Naive thymus-derived CD8-positive, alpha-beta T cell (primary cell): Measurements from ENCODE around the gene INTS2. TPM values are rescaled to one million over a fixed set of nuclear protein-coding genes. Genes with fewer than 3 reads are reported as not detected.

Experiments used
- ATAC-seq, 2 donors: fragments of 150-1000 bp; cut with Tn5 transposase in 1 of 2; sonication (Bioruptor Pico), chemical (Tn5 transposase) in 1 of 2; 1 replicate in 1 of 2; 2 replicates in 1 of 2; pipeline ENCODE4 v1.10.0; 2021; ENCODE audit warnings: mild to moderate bottlenecking in 2 of 2, moderate library complexity in 2 of 2
- POLR2A ChIA-PET: fragments of 350-600 bp; sonication (Branson Sonifier 250); formaldehyde crosslinking; loops from one replicate; lab custom pipeline; 2021; ENCODE audit warnings: antibody characterized with exemption; lab: Charles Lee
- DNase-seq, 10 donors: peaks; one replicate each; pipeline versions ENCODE4 v3.0.0 to v3.0.0-alpha.2; 2020 to 2022
- H3K27ac Mint-ChIP-seq, 10 donors: one replicate each; pipeline ENCODE4 v1.8.0; 2020 to 2022; ENCODE audit warnings: mild to moderate bottlenecking in 10 of 10, mixed read lengths in 10 of 10, moderate library complexity in 4 of 10, inconsistent platforms in 1 of 10
- H3K27me3 Mint-ChIP-seq, 5 donors: one replicate each; pipeline ENCODE4 v1.8.0; 2021 to 2022; ENCODE audit warnings: mixed read lengths in 5 of 5
- H3K36me3 Mint-ChIP-seq, 3 donors: one replicate each; pipeline ENCODE4 v1.8.0; 2020 to 2022; ENCODE audit warnings: mixed read lengths in 3 of 3, mild to moderate bottlenecking in 2 of 3, inconsistent platforms in 1 of 3
- H3K4me1 Mint-ChIP-seq, 4 donors: one replicate each; pipeline ENCODE4 v1.8.0; 2021 to 2022; ENCODE audit warnings: mixed read lengths in 4 of 4
- H3K4me3 Mint-ChIP-seq, 10 donors: one replicate each; pipeline ENCODE4 v1.8.0; 2020 to 2022; ENCODE audit warnings: mild to moderate bottlenecking in 10 of 10, mixed read lengths in 10 of 10, moderate library complexity in 6 of 10, inconsistent platforms in 1 of 10
- H3K9me3 Mint-ChIP-seq, 9 donors: one replicate each; pipeline ENCODE4 v1.8.0; 2020 to 2022; ENCODE audit warnings: mixed read lengths in 9 of 9, mild to moderate bottlenecking in 3 of 9, inconsistent platforms in 1 of 9, moderate library complexity in 1 of 9
- polyA plus RNA-seq, 3 donors: library from polyadenylated mRNA; unstranded; fragments of 300-500 nt; fragmentation: Illumina TruSeq; gene quantifications; one replicate each; pipeline ENCODE4 v1.2.3, GENCODE V29; 2021
- total RNA-seq, 8 experiments: library from RNA in 2 of 8; stranded (reverse) in 2 of 8; gene quantifications; one replicate each; pipeline ENCODE4 v1.2.3 and lab custom pipeline; 2021 to 2026

INTS2 gene
- total and polyA plus RNA-seq, 5 experiments from 2014 or later = 3.3 to 19.4 (median 4.0) TPM

DNA sequence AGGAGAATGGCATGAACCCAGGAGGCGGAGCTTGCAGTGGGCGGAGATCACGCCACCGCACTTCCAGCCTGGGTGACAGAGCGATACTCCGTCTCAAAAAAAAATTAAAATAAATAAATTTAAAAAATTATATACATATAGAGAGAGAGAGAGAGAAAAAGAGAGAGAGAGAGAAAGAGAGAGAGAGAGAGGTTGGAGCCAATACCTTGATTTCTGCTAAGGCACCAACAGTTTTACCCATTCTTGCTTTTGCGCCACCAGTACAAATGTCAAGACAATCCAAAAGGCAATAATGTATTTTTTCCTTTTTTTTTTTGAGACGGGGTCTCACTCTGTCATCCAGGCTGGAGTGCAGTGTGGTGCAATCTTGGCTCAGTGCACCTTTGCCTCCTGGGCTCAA is 81.7 kb downstream of the INTS2 start:
- POLR2A ChIA-PET = no interaction called here

DNA sequence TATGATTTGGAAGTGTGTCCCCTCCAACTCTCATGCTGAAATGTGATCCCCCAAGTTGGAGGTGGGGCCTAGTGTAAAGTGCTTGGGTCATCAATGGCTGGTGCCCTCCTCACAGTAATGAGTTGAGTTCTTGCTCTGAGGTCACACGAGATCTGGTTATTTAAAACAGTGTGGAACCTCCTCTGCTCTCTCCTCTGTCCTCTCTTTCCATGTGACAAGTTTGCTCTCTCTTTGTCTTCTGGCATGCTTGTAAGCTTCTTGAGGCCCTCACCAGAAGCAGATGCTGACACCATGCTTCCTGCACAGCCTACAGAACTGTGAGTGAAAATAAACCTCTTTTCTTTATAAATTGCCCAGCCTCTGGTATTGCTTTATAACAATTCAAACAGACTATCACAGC is 84.3 kb downstream of the INTS2 start:
- DNase-seq = no peak
- POLR2A ChIA-PET = interaction anchor here (0.6 kb wide), 1 partner anchor 20 kb away, joined by 7 read pairs; the partner anchor contains the start of gene BRIP1
- H3K27me3 Mint-ChIP-seq = no peaks in the 10 kb centered on the region
- H3K4me3 Mint-ChIP-seq = no peak overlapping the region
- no peaks in the 10 kb centered on the region for H3K9me3 Mint-ChIP-seq
- peaks cover 0 to 12% (median 0%) of the 10 kb centered on the region in 3 donors for H3K36me3 Mint-ChIP-seq
- H3K4me1 Mint-ChIP-seq = no peaks in the 10 kb centered on the region
- ATAC-seq = no peak
- no peak overlapping the region for H3K27ac Mint-ChIP-seq

More for the DNA sequence above, 81.7 kb downstream of the INTS2 start:
- no peak overlapping the region for H3K4me3 Mint-ChIP-seq
- no peak for DNase-seq
- no peaks in the 10 kb centered on the region for H3K9me3 Mint-ChIP-seq
- ATAC-seq = no peak
- H3K36me3 Mint-ChIP-seq = peaks cover 0 to 12% (median 0%) of the 10 kb centered on the region in 3 donors
- no peaks in the 10 kb centered on the region for H3K27me3 Mint-ChIP-seq
- no peak overlapping the region for H3K27ac Mint-ChIP-seq
- H3K4me1 Mint-ChIP-seq = no peaks in the 10 kb centered on the region

DNA sequence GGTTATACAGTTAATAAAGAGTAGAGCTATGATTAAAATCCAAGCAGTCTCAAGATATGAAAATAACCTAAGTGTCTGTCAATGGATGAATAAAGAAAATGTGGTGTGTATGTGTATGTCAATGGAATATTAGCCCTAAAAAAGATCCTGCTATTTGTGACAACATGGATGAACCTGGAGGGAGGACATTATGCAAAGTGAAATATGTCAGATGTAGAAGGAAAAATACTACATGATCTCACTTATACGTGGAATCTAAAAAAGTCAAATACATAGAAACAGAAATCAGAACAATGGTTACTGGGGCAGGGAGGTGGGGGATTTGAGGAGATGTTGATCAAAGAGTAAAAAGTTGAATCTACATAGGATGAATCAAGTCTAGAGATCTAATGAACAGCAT is 84.9 kb downstream of the INTS2 start:
- POLR2A ChIA-PET = no interaction called here
- Mint-ChIP-seq H3K9me3 (no peaks in the 10 kb centered on the region), H3K4me1 (no peaks in the 10 kb centered on the region), H3K36me3 (peaks cover 0 to 12% (median 0%) of the 10 kb centered on the region in 3 donors), H3K27ac (no peak overlapping the region), H3K4me3 (no peak overlapping the region), H3K27me3 (no peaks in the 10 kb centered on the region)
- DNase-seq (no peak), ATAC-seq (no peak)

DNA sequence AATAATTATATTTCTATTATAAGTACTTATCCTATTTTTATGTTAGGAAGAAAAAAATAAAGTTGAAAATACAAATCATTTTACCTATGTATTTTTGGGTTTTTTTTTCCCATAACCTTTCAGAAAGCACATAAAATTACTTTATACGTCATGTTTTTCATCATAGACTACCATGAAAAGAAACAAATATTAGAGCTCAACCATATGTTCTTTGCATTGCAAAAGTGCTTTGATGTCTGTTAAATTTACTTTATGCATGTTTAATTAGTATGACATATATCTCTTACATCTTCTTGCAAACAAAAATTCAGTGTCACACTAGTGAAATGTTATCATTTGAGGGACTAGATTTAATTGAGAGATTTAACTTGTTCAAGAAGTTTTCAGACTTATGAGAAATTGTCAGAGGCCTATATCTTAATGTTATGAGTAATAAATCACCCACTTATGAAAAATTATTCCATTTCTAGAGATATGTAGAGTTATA is 88.4 kb downstream of the INTS2 start:
- peaks cover 0 to 2% (median 0%) of the 10 kb centered on the region in 4 donors for H3K4me1 Mint-ChIP-seq
- no peak overlapping the region for H3K27ac Mint-ChIP-seq
- no peak overlapping the region for H3K4me3 Mint-ChIP-seq
- DNase-seq (no peak), ATAC-seq (no peak)
- H3K9me3 Mint-ChIP-seq = no peaks in the 10 kb centered on the region
- POLR2A ChIA-PET = no interaction called here
- no peaks in the 10 kb centered on the region for H3K27me3 Mint-ChIP-seq
- H3K36me3 Mint-ChIP-seq = no peaks in the 10 kb centered on the region

DNA sequence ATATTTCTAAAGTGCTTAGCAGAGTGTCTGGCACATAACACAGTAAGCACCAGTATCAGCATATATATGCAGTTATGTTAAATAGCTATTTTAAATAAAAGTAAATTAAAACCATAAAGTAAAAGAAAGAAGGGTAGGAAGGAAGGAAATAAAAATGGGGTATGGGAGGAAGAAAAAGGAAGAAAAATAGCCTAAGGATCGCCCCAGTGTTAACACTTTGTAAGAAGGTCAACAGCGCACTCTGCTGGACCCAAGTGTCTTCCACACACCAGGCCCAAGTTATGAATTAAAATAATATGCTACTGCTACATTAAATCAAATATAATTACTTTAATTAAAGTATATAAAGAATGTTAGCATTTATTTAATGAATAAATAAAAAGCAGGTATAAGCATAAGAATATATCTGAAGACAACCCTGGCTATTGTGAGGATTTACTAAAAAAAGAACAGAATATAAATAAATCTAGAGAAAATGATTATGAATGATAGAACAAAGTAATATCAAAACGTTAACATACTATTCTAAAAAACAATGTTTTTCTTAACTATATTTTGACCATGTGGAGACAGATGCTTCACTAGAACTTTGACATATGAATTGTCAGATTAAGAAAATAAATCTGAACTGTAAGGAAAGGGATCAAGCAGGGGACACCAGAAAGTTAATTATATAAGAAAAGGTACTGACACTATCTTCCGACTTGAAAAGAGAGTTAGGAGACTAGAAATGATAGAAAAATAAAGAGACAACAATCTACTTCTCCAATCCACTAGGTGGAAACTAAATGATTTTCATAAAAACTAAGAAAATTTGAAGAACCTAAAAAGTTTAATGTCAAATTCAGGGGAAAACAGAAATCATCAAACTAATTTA is 90.4 kb downstream of the INTS2 start:
- Mint-ChIP-seq H3K36me3 (no peaks in the 10 kb centered on the region), H3K4me1 (peaks cover 0 to 2% (median 0%) of the 10 kb centered on the region in 4 donors), H3K27ac (no peak overlapping the region), H3K4me3 (no peak overlapping the region), H3K9me3 (no peaks in the 10 kb centered on the region), H3K27me3 (no peaks in the 10 kb centered on the region)
- ATAC-seq (no peak), DNase-seq (peak in 9 of 10 donors; percentile 4 to 66 (median 32))
- POLR2A ChIA-PET = no interaction called here

DNA sequence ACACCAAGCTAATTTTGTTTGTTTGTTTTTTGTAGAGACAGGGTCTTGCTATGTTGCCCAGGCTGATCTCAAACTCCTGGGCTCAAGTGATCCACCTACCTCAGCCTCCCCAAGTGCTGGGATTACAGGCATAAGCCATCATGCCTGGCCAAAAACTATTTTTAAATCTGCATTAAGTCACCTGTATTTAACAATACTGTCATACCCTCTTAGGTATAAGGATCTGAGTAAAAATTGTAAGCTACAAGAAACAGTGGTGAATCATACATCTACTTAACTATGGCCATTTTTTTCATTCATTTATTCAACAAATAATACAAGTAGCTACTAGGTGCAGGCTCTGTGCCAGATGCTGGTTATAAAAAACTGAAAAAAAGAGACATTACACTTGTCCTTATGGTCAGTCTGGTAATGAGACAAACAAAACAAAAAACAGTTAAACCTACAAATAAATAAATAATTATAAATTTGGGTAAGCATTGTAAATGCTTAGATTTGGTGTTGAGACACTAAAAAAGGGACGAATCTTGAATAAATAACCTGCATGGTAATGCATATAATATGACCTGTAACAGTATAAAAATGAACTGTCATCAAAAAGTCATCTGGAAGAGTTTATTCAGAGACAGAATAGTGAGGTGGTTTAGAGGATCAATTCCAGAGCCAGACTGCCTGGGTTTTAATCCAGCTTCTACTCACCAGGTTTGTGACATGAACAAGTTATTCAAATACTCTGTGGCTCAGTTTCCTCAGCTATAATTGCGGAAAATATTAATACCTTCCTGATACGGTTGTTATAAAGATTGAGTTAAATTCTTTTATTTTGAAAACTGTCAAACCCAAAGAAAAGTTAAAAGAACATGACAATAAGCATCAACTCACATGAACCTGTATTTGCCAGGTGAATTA is 91.3 kb downstream of the INTS2 start:
- POLR2A ChIA-PET = no interaction called here

DNA sequence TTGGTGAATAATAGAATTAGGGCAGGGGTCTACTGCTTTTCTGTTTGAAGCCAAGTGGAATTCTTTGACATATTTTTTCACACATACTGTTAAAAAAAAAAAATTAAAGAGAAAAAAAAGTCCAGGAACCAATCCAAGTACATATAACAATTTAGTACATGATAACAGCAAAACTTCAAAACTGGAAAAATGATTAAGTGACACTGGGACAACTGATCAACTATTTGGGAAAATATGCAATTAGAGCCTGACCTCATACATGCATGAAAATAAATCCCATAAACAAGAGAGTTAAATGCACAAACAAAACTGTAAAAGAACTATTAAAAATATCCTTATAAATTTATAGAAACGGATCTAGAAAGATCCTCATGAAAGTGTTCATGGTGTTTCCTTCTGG is 92.2 kb downstream of the INTS2 start:
- Mint-ChIP-seq H3K27me3 (no peaks in the 10 kb centered on the region), H3K4me3 (no peak overlapping the region), H3K27ac (no peak overlapping the region), H3K9me3 (no peaks in the 10 kb centered on the region), H3K4me1 (peaks cover 0 to 2% (median 0%) of the 10 kb centered on the region in 4 donors), H3K36me3 (no peaks in the 10 kb centered on the region)
- ATAC-seq (no peak), DNase-seq (no peak)
- POLR2A ChIA-PET = no interaction called here

More for the DNA sequence above, 91.3 kb downstream of the INTS2 start:
- Mint-ChIP-seq H3K27ac (no peak overlapping the region), H3K9me3 (no peaks in the 10 kb centered on the region), H3K4me1 (peaks cover 0 to 2% (median 0%) of the 10 kb centered on the region in 4 donors), H3K27me3 (no peaks in the 10 kb centered on the region), H3K36me3 (no peaks in the 10 kb centered on the region), H3K4me3 (no peak overlapping the region)
- DNase-seq = no peak
- no peak for ATAC-seq

DNA sequence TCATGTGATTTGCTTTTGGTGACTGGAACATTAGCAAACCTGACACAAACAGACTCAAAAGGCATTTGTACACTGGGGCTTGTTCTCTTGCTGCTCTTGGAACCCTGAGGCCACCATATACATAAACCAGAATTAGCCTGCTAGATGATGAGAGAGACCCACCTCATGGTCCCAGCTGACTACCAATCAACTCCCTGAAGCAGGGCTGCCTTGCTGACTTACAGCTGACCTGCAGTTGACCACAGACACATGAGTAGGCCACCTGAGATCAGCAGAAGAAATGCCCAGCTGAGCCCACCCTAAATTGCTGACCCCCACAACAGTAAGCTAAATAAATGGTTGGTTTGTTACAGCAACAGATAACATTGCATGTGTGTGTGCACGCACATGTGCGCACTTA is 93.2 kb downstream of the INTS2 start:
- no peak for DNase-seq
- no peaks in the 10 kb centered on the region for H3K36me3 Mint-ChIP-seq
- POLR2A ChIA-PET = no interaction called here
- H3K27ac Mint-ChIP-seq = no peak overlapping the region
- no peak overlapping the region for H3K4me3 Mint-ChIP-seq
- ATAC-seq = no peak
- H3K27me3 Mint-ChIP-seq = no peaks in the 10 kb centered on the region
- no peaks in the 10 kb centered on the region for H3K9me3 Mint-ChIP-seq
- H3K4me1 Mint-ChIP-seq = peaks cover 0 to 2% (median 0%) of the 10 kb centered on the region in 4 donors

DNA sequence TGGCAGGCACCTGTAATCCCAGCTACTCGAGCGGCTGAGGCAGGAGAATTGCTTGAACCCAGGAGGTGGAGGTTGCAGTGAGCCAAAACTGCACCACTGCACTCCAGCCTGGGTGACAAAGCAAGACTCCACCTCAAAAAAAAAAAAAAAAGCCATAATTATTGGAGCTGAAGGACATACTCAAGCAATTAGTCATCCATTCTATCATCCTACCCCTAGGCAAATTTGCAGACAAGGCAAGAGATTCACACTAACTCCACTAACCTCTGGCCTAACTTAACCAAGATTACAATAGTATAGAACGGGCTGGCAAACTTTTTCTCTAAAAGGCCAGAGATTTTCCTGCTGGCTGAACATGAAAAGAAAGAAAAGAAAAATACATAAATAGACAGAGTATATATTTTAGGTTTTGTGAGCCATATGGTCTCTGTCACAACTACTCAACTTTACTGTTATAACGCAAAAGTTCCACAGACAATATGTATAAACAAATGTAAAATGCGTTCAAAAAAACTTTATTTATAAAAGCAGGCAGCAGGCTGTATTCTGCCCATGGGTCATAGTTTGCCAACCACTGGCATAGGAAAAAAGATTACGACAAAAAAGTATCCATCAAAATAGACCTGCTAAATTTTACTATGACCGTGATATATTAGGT is 94.1 kb downstream of the INTS2 start:
- H3K4me3 Mint-ChIP-seq = no peak overlapping the region
- no peak overlapping the region for H3K27ac Mint-ChIP-seq
- H3K4me1 Mint-ChIP-seq = peaks cover 0 to 2% (median 0%) of the 10 kb centered on the region in 4 donors
- POLR2A ChIA-PET = no interaction called here
- H3K36me3 Mint-ChIP-seq = no peaks in the 10 kb centered on the region
- H3K27me3 Mint-ChIP-seq = no peaks in the 10 kb centered on the region
- H3K9me3 Mint-ChIP-seq = no peaks in the 10 kb centered on the region
- no peak for DNase-seq
- ATAC-seq = no peak

DNA sequence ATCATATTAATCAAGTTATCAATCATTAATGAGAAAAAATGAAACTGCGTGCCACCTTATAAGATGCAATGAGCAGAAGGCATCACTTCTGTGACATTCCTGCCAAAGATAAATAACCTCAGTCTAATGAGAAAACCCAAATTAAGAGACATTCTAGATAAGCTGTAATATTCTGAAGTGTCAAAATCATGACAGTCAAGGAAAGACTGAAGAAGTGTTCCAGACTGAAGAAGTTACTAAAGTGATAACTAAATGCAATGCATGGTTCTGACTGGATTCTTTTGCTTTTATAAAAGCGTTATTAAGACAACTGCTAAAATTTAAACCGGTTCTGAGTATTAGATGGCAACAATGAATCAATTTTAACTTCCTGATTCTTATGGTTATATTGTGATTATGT is 95.3 kb downstream of the INTS2 start:
- Mint-ChIP-seq H3K4me3 (no peak overlapping the region), H3K27me3 (no peaks in the 10 kb centered on the region), H3K27ac (no peak overlapping the region), H3K36me3 (peaks cover 0 to 4% (median 3%) of the 10 kb centered on the region in 3 donors), H3K4me1 (peaks cover 0 to 2% (median 0%) of the 10 kb centered on the region in 4 donors), H3K9me3 (peaks cover 0 to 4% (median 0%) of the 10 kb centered on the region in 9 donors)
- ATAC-seq (no peak), DNase-seq (no peak)
- POLR2A ChIA-PET = no interaction called here

DNA sequence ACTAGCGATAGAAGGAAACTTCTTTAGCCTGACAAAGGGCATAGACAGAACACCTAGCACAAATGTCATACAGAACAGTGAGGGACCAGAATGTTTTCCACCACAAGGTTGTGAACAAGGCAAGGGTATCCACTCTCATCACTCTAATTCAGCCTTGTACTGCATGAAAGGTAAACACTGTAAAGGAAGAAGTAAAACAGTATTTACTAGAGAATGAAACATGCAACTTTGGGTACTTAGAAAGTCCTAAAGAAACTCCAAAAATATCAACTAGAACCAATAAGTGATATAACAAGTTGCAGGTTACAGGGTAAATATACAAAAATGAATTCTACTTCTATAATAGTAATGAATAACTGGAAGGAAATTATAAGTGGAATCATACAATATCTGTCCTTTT is 96.7 kb downstream of the INTS2 start:
- H3K9me3 Mint-ChIP-seq = peaks cover 0 to 8% (median 0%) of the 10 kb centered on the region in 9 donors
- H3K4me1 Mint-ChIP-seq = no peaks in the 10 kb centered on the region
- H3K27me3 Mint-ChIP-seq = no peaks in the 10 kb centered on the region
- DNase-seq (no peak), ATAC-seq (no peak)
- POLR2A ChIA-PET = no interaction called here
- no peak overlapping the region for H3K27ac Mint-ChIP-seq
- H3K4me3 Mint-ChIP-seq = no peak overlapping the region
- peaks cover 0 to 8% (median 8%) of the 10 kb centered on the region in 3 donors for H3K36me3 Mint-ChIP-seq

DNA sequence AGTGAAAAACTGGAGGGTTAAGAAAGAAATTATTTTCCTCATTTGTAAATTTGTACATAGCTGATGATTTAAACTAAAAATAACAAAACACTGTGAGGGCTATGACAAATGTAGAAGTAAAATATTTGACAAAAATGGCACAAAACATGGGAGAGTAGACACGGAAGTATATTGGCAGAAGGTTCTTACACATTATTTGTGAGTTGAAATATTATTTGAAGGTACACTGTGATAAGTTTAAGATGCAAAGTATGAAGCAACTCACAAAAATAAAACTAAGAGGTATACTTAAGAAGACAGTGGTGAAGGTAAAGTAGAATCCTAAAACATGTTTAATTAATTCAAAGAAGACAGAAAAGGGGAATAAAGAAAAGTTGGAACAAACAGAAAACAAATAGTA is 99.1 kb downstream of the INTS2 start:
- no peaks in the 10 kb centered on the region for H3K4me1 Mint-ChIP-seq
- peaks cover 0 to 8% (median 0%) of the 10 kb centered on the region in 9 donors for H3K9me3 Mint-ChIP-seq
- POLR2A ChIA-PET = no interaction called here
- H3K27me3 Mint-ChIP-seq = no peaks in the 10 kb centered on the region
- DNase-seq (no peak), ATAC-seq (no peak)
- H3K36me3 Mint-ChIP-seq = peaks cover 0 to 8% (median 8%) of the 10 kb centered on the region in 3 donors
- H3K27ac Mint-ChIP-seq = no peak overlapping the region
- no peak overlapping the region for H3K4me3 Mint-ChIP-seq
